CD4-positive, alpha-beta T cell treated with Interleukin-4 for 4 hours (primary cell): ENCODE data around the gene TSPAN15.
"Not testable (repeated sequence)": the region's sequence is repeated elsewhere in the genome, so short reads cannot be mapped to it uniquely, and the experiment has no call there.

ENCODE experiments used
- DNase-seq: peaks from one replicate; pipeline ENCODE4 v3.0.0-alpha.2; 2020

The TSPAN15 gene

GRCh38 chr10:69467928-69468750 lies 16.9 kb downstream of the TSPAN15 start:
- DNase-seq = no peak

GRCh38 chr10:69468751-69469089 lies 17.5 kb downstream of the TSPAN15 start:
- DNase-seq = no peak

- DNase-seq = no peak
Measured at GRCh38 chr10:69469976-69470375, 18.7 kb downstream of the TSPAN15 start.

GRCh38 chr10:69470463-69471384 lies 19.5 kb downstream of the TSPAN15 start:
- no peak for DNase-seq

GRCh38 chr10:69472142-69472541 lies 20.9 kb downstream of the TSPAN15 start:
- no peak for DNase-seq

GRCh38 chr10:69472544-69472943 lies 21.3 kb downstream of the TSPAN15 start:
- DNase-seq = no peak

GRCh38 chr10:69473304-69473990 lies 22.2 kb downstream of the TSPAN15 start:
- no peak for DNase-seq

GRCh38 chr10:69474742-69475432 lies 23.6 kb downstream of the TSPAN15 start:
- no peak for DNase-seq

GRCh38 chr10:69475433-69475830 lies 24.2 kb downstream of the TSPAN15 start:
- DNase-seq = no peak

GRCh38 chr10:69477968-69478597 lies 26.8 kb downstream of the TSPAN15 start:
- no peak for DNase-seq

- DNase-seq = no peak
Measured at GRCh38 chr10:69479240-69480067, 28.2 kb downstream of the TSPAN15 start.

GRCh38 chr10:69480068-69480412 lies 28.8 kb downstream of the TSPAN15 start:
- no peak for DNase-seq

- DNase-seq = no peak
Measured at GRCh38 chr10:69481305-69481704, 30.0 kb downstream of the TSPAN15 start.

- no peak for DNase-seq
Measured at GRCh38 chr10:69481811-69482524, 30.7 kb downstream of the TSPAN15 start.

- no peak for DNase-seq
Measured at GRCh38 chr10:69483963-69484362, 32.7 kb downstream of the TSPAN15 start.

GRCh38 chr10:69484736-69485135 lies 33.5 kb downstream of the TSPAN15 start:
- no peak for DNase-seq

GRCh38 chr10:69486922-69487730 lies 35.9 kb downstream of the TSPAN15 start:
- no peak for DNase-seq

GRCh38 chr10:69488149-69488844 lies 37.0 kb downstream of the TSPAN15 start:
- not testable (repeated sequence) for DNase-seq

- not testable (repeated sequence) for DNase-seq
Measured at GRCh38 chr10:69488856-69489255, 37.6 kb downstream of the TSPAN15 start.
